HEK293T (cell line): ENCODE measurements around the gene ODAPH.

Experiments
- CTCF ChIA-PET: fragments of 350-600 bp; formaldehyde crosslinking; extraction: SDS; loops from one replicate; lab custom pipeline; 2021; ENCODE audit warnings: antibody characterized with exemption, inconsistent platforms; lab: Yijun Ruan, JAX
- POLR2A ChIA-PET: fragments of 350-600 bp; formaldehyde crosslinking; extraction: SDS; loops from one replicate; lab custom pipeline; 2020; ENCODE audit warnings: antibody characterized with exemption, inconsistent platforms; lab: Yijun Ruan, JAX
- DNase-seq: peaks from one replicate; pipeline ENCODE4 v3.0.0; 2012; ENCODE audit warnings: mixed read lengths; ENCODE audit errors: extremely low spot score
- ARNT ChIP-seq: fragments of 450-650 bp; IDR thresholded peaks from 2 replicates; pipeline ENCODE4 v1.6.1; 2017; ENCODE audit warnings: mild to moderate bottlenecking
- BHLHE40 ChIP-seq: fragments of 450-650 bp; IDR thresholded peaks from 2 replicates; pipeline ENCODE4 v1.6.1; 2016; ENCODE audit warnings: mild to moderate bottlenecking, moderate library complexity, borderline replicate concordance
- CTBP1 ChIP-seq: fragments of 450-650 bp; IDR thresholded peaks from 2 replicates; pipeline ENCODE4 v1.6.1; 2016; ENCODE audit warnings: borderline replicate concordance
- ELF4 ChIP-seq: fragments of 450-650 bp; IDR thresholded peaks from 2 replicates; pipeline ENCODE4 v1.6.1; 2017; ENCODE audit warnings: antibody characterized with exemption
- FOXA1 ChIP-seq: fragments of 450-650 bp; IDR thresholded peaks from 2 replicates; pipeline ENCODE4 v1.6.1; 2016; ENCODE audit warnings: mild to moderate bottlenecking
- FOXK2 ChIP-seq: fragments of 450-650 bp; IDR thresholded peaks from 2 replicates; pipeline ENCODE4 v1.6.1; 2016; ENCODE audit warnings: mild to moderate bottlenecking
- FOXM1 ChIP-seq: fragments of 450-650 bp; IDR thresholded peaks from 2 replicates; pipeline ENCODE4 v1.6.1; 2017; ENCODE audit warnings: mild to moderate bottlenecking, borderline replicate concordance
- HDGF ChIP-seq: fragments of 450-650 bp; IDR thresholded peaks from 2 replicates; pipeline ENCODE4 v1.6.1; 2017; ENCODE audit warnings: antibody characterized with exemption, borderline replicate concordance
- L3MBTL2 ChIP-seq: fragments of 450-650 bp; conservative IDR thresholded peaks from 2 replicates; pipeline ENCODE4 v1.6.1; 2016; ENCODE audit warnings: mild to moderate bottlenecking
- LEF1 ChIP-seq: fragments of 450-650 bp; IDR thresholded peaks from 2 replicates; pipeline ENCODE4 v1.6.1; 2017; ENCODE audit warnings: mild to moderate bottlenecking, borderline replicate concordance
- NFRKB ChIP-seq: fragments of 450-650 bp; IDR thresholded peaks from 2 replicates; pipeline ENCODE4 v1.6.1; 2016; ENCODE audit warnings: mild to moderate bottlenecking, moderate library complexity
- PKNOX1 ChIP-seq: fragments of 450-650 bp; IDR thresholded peaks from 2 replicates; pipeline ENCODE4 v1.6.1; 2016
- SP1 ChIP-seq: fragments of 450-650 bp; IDR thresholded peaks from 2 replicates; pipeline ENCODE4 v1.6.1; 2017
- SUZ12 ChIP-seq: fragments of 450-650 bp; IDR thresholded peaks from 2 replicates; pipeline ENCODE4 v1.6.1; 2016; ENCODE audit warnings: mild to moderate bottlenecking
- TARDBP ChIP-seq: fragments of 450-650 bp; IDR thresholded peaks from 2 replicates; pipeline ENCODE4 v1.6.1; 2016
- ZNF384 ChIP-seq: fragments of 450-650 bp; IDR thresholded peaks from 2 replicates; pipeline ENCODE4 v1.6.1; 2016

The ODAPH gene

GRCh38 chr4:75564023-75564422 is 8.2 kb downstream of the ODAPH start:
- ChIA-PET POLR2A (interaction anchor here (1.0 kb wide), 1 partner anchor 160 kb away, joined by 3 read pairs; the partner anchor contains the start of gene USO1), CTCF (no interaction called here)
- TF ChIP-seq ZNF384 (no peak), LEF1 (no peak), ARNT (no peak), FOXM1 (no peak), HDGF (no peak), BHLHE40 (no peak), NFRKB (no peak), ELF4 (no peak), SP1 (no peak), CTBP1 (no peak), FOXA1 (no peak), TARDBP (no peak), FOXK2 (no peak)
- DNase-seq, result no peak

DNA sequence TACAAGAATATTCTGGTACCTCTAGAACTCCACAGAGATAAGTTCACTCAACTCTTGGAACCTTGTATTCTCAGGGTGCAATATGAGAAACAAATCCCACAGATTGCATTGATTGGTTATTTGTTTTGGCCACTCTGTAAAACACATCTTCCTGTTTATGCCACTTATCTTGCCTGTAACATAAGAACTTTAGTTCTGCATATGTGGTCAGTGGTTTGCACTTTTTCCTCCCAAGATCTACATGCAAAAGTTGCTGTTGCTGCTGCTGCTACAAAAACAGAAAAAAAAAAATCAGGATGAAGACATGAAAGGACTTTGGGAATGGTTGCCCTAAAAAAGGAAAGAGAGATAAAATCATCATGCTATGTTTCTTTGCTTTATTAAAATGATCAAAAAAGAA is 9.6 kb downstream of the ODAPH start:
- POLR2A ChIA-PET, result no interaction called here
- CTCF ChIA-PET, result no interaction called here
- DNase-seq, result no peak
- no peak for TF ChIP-seq LEF1
- no peak for TF ChIP-seq BHLHE40
- no peak for TF ChIP-seq CTBP1
- no peak for TF ChIP-seq FOXM1
- TF ChIP-seq FOXK2, result no peak
- TF ChIP-seq ELF4, result no peak
- no peak for TF ChIP-seq ZNF384

- ChIA-PET CTCF (interaction anchor here (1.2 kb wide), 1 partner anchor 11 kb away, joined by 3 read pairs; no protein-coding TSS in a partner anchor), POLR2A (no interaction called here)
- no peak for DNase-seq
- TF ChIP-seq BHLHE40, result no peak
- no peak for TF ChIP-seq LEF1
Observed at GRCh38 chr4:75566911-75567310, 11.0 kb downstream of the ODAPH start.

DNA sequence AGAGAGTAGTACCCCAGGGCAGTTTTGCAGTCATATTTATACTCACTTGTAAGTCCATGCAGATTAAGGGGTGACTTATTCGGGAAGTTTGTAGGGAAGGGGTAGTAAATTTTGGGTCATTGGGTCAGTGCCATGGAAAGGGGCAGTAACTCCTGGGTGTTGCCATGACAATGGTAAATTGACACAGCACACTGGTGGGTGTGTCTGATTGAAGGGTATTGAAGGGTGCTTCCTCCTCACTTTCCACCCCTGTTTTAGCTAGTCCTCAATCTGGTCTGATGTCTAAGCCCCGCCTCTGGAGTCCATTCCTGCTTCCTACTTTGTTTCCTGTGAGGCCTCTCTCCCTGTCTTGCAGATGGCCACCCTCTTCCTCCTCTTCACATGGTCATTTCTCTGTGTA is 11.9 kb downstream of the ODAPH start:
- no peak for DNase-seq
- ChIA-PET CTCF (interaction anchor here (1.2 kb wide), 1 partner anchor 11 kb away, joined by 3 read pairs; no protein-coding TSS in a partner anchor), POLR2A (no interaction called here)
- TF ChIP-seq ZNF384 (no peak), PKNOX1 (no peak), FOXA1 (no peak), ARNT (no peak)

GRCh38 chr4:75584067-75584466 is 28.2 kb downstream of the ODAPH start:
- CTCF ChIA-PET, result interaction anchor here (0.6 kb wide), 1 partner anchor 312 kb away, joined by 3 read pairs; no protein-coding TSS in a partner anchor
- POLR2A ChIA-PET, result no interaction called here
- no peak for DNase-seq
- TF ChIP-seq ELF4 (no peak), CTBP1 (no peak), TARDBP (no peak), FOXA1 (no peak), L3MBTL2 (no peak), ZNF384 (no peak), ARNT (no peak), SUZ12 (no peak), NFRKB (no peak), BHLHE40 (no peak), FOXK2 (no peak), FOXM1 (no peak), LEF1 (no peak), SP1 (no peak), HDGF (no peak), PKNOX1 (no peak)

- no peak for DNase-seq
- ChIA-PET POLR2A (no interaction called here), CTCF (interaction anchor here (0.6 kb wide), 1 partner anchor 519 kb away, joined by 3 read pairs; no protein-coding TSS in a partner anchor)
- TF ChIP-seq ZNF384 (no peak), ARNT (no peak), FOXK2 (no peak), LEF1 (no peak), FOXA1 (no peak), HDGF (no peak), BHLHE40 (no peak), CTBP1 (no peak), FOXM1 (no peak), PKNOX1 (no peak), ELF4 (no peak), TARDBP (no peak), SP1 (no peak), SUZ12 (no peak), L3MBTL2 (no peak), NFRKB (no peak)
Observed at GRCh38 chr4:75593393-75593792, 37.5 kb downstream of the ODAPH start.
